Activated CD4-positive, CD25-positive, alpha-beta regulatory T cell treated with anti-CD3 and anti-CD28 coated beads, Interleukin-2, amount 50 U/mL, for 72 hours (primary cell): ENCODE measurements around the gene PAFAH1B1.

Source experiments
- DNase-seq: peaks from one replicate; pipeline ENCODE4 v3.0.0; 2021

PAFAH1B1 gene

GRCh38 chr17:2704031-2704889, 110.8 kb downstream of the PAFAH1B1 start:
- no peak for DNase-seq

GRCh38 chr17:2704890-2705248, 111.4 kb downstream of the PAFAH1B1 start:
- no peak for DNase-seq

GRCh38 chr17:2705263-2705662, 111.8 kb downstream of the PAFAH1B1 start:
- DNase-seq, result no peak

- DNase-seq, result no peak
Measured at GRCh38 chr17:2705888-2706795, 112.7 kb downstream of the PAFAH1B1 start.

GRCh38 chr17:2706911-2707510, 113.6 kb downstream of the PAFAH1B1 start:
- no peak for DNase-seq

- DNase-seq, result no peak
Measured at GRCh38 chr17:2707721-2708584, 114.5 kb downstream of the PAFAH1B1 start.

- DNase-seq, result no peak
Measured at GRCh38 chr17:2708585-2709182, 115.2 kb downstream of the PAFAH1B1 start.

- DNase-seq, result no peak
Measured at GRCh38 chr17:2709183-2709661, 115.8 kb downstream of the PAFAH1B1 start.

- no peak for DNase-seq
Measured at GRCh38 chr17:2710071-2710802, 116.8 kb downstream of the PAFAH1B1 start.

- peak; percentile 51 for DNase-seq
Measured at GRCh38 chr17:2710803-2711607, 117.6 kb downstream of the PAFAH1B1 start.

- peak; percentile 98 for DNase-seq
Measured at GRCh38 chr17:2711608-2712299, 118.3 kb downstream of the PAFAH1B1 start, which contains the start of gene CLUH. Gene CLUH, minus strand, starts transcription at chr17:2711764. Its CDS starts 103 bp downstream, at chr17:2711661.

GRCh38 chr17:2712300-2713043, 119.0 kb downstream of the PAFAH1B1 start:
- DNase-seq, result no peak

GRCh38 chr17:2713881-2714280, 120.4 kb downstream of the PAFAH1B1 start:
- DNase-seq, result no peak

GRCh38 chr17:2716649-2717048, 123.2 kb downstream of the PAFAH1B1 start:
- DNase-seq, result no peak

- DNase-seq, result no peak
Measured at GRCh38 chr17:2718150-2718938, 124.9 kb downstream of the PAFAH1B1 start.

GRCh38 chr17:2719861-2720260, 126.4 kb downstream of the PAFAH1B1 start:
- DNase-seq, result no peak

- no peak for DNase-seq
Measured at GRCh38 chr17:2721603-2722002, 128.1 kb downstream of the PAFAH1B1 start.

- DNase-seq, result no peak
Measured at GRCh38 chr17:2722611-2723010, 129.2 kb downstream of the PAFAH1B1 start.
